CD4-positive, alpha-beta memory T cell (primary cell): ENCODE data around the gene FN1. TPM values are rescaled to one million over a fixed set of nuclear protein-coding genes. Genes with fewer than 3 reads are reported as not detected.
A peak's percentile ranks its signal among the peaks of the same experiment; 100 is the strongest.
"Not testable (repeated sequence)": the region's sequence is repeated elsewhere in the genome, so short reads cannot be mapped to it uniquely, and the experiment has no call there.

Source experiments
- CTCF ChIA-PET: fragments of 350-600 bp; sonication (Branson Sonifier 250); formaldehyde crosslinking; loops from one replicate; lab custom pipeline; 2021; ENCODE audit warnings: inconsistent platforms; ENCODE audit not compliant: partially characterized antibody; lab: Charles Lee
- POLR2A ChIA-PET: fragments of 350-600 bp; sonication (Branson Sonifier 250); formaldehyde crosslinking; loops from one replicate; lab custom pipeline; 2021; ENCODE audit not compliant: partially characterized antibody; lab: Charles Lee
- DNase-seq, 5 donors: peaks; one replicate each; pipeline versions ENCODE4 v3.0.0 to v3.0.0-alpha.2; 2020 to 2022; ENCODE audit warnings: mixed read lengths in 1 of 5
- H3K27ac ChIP-seq: one replicate; pipeline ENCODE4 v1.7.0; 2013; ENCODE audit warnings: low read depth, low read length
- H3K27me3 ChIP-seq: 2 replicates; pipeline ENCODE4 v1.7.0; 2013; ENCODE audit warnings: mild to moderate bottlenecking, low read length, moderate library complexity; ENCODE audit not compliant: insufficient read depth
- H3K36me3 ChIP-seq: 2 replicates; pipeline ENCODE4 v1.7.0; 2013; ENCODE audit warnings: mild to moderate bottlenecking, low read length, moderate library complexity; ENCODE audit not compliant: insufficient read depth
- H3K4me1 ChIP-seq: 2 replicates; pipeline ENCODE4 v1.7.0; 2013; ENCODE audit warnings: mild to moderate bottlenecking, low read length, moderate library complexity; ENCODE audit not compliant: insufficient read depth
- H3K4me3 ChIP-seq, 2 donors: one replicate each; pipeline ENCODE4 v1.7.0; 2013; ENCODE audit warnings: low read length in 2 of 2, mild to moderate bottlenecking in 1 of 2
- H3K9me3 ChIP-seq, 2 donors: one replicate each; pipeline ENCODE4 v1.7.0; 2013; ENCODE audit warnings: low read length in 2 of 2, control low read depth in 1 of 2; ENCODE audit not compliant: control insufficient read depth in 1 of 2
- H3K27ac Mint-ChIP-seq, 7 donors: one replicate each; pipeline ENCODE4 v1.8.0; 2020 to 2021; ENCODE audit warnings: mixed read lengths in 7 of 7, mild to moderate bottlenecking in 6 of 7, inconsistent platforms in 3 of 7, moderate library complexity in 3 of 7
- H3K27me3 Mint-ChIP-seq, 2 donors: one replicate each; pipeline ENCODE4 v1.8.0; 2020 to 2021; ENCODE audit warnings: mixed read lengths in 2 of 2
- H3K36me3 Mint-ChIP-seq, 2 donors: one replicate each; pipeline ENCODE4 v1.8.0; 2020 to 2021; ENCODE audit warnings: mixed read lengths in 2 of 2, inconsistent platforms in 1 of 2, mild to moderate bottlenecking in 1 of 2
- H3K4me1 Mint-ChIP-seq, 4 donors: one replicate each; pipeline ENCODE4 v1.8.0; 2020 to 2021; ENCODE audit warnings: mixed read lengths in 4 of 4, mild to moderate bottlenecking in 1 of 4
- H3K4me3 Mint-ChIP-seq, 8 donors: one replicate each; pipeline ENCODE4 v1.8.0; 2020 to 2021; ENCODE audit warnings: mixed read lengths in 8 of 8, mild to moderate bottlenecking in 7 of 8, moderate library complexity in 6 of 8, inconsistent platforms in 3 of 8
- H3K9me3 Mint-ChIP-seq, 8 donors: one replicate each; pipeline ENCODE4 v1.8.0; 2020 to 2021; ENCODE audit warnings: mixed read lengths in 8 of 8, mild to moderate bottlenecking in 5 of 8, inconsistent platforms in 3 of 8, moderate library complexity in 1 of 8
- intact Hi-C: fragments of 100-400 bp; cut with micrococcal nuclease; formaldehyde crosslinking; loops from one replicate; pipeline ENCODE4 v1.15.1; 2023
- polyA plus RNA-seq, 2 donors: library from polyadenylated mRNA; unstranded; fragments of 300-500 nt; fragmentation: Illumina TruSeq; gene quantifications; one replicate each; pipeline ENCODE4 v1.2.3, GENCODE V29; 2021
- total RNA-seq, 2 experiments: library from RNA; stranded (reverse); gene quantifications; one replicate each; pipeline ENCODE4 v1.2.3, GENCODE V29; 2021

Gene FN1
- total and polyA plus RNA-seq, 4 experiments from 2014 or later: 0.38 to 1.2 TPM; not detected in 2

- Histone ChIP-seq H3K9me3 (no peaks in the 10 kb centered on the region), H3K27ac (no peak overlapping the region), H3K36me3 (peaks cover 25% of the 10 kb centered on the region), H3K4me1 (peaks cover 25% of the 10 kb centered on the region), H3K4me3 (no peak overlapping the region), H3K27me3 (no peaks in the 10 kb centered on the region)
- Mint-ChIP-seq H3K4me3 (peak overlapping the region in 2 of 8 donors; percentile 3 to 4), H3K36me3 (peaks cover 41 to 57% of the 10 kb centered on the region in 2 donors), H3K27me3 (no peaks in the 10 kb centered on the region), H3K9me3 (no peaks in the 10 kb centered on the region), H3K4me1 (peaks cover 43 to 52% (median 45%) of the 10 kb centered on the region in 4 donors), H3K27ac (peak overlapping the region in 2 of 7 donors; percentile 7 to 9)
- intact Hi-C loops: loop anchor here (10.0 kb wide), 1 partner anchor 698 kb away; the partner anchor contains the start of gene MREG
- no peak for DNase-seq
- ChIA-PET CTCF (no interaction called here), POLR2A (no interaction called here)
These were observed 119.5 kb downstream of the FN1 start for GRCh38 chr2:215316336-215316735.

GRCh38 chr2:215315301-215315700 is 120.6 kb downstream of the FN1 start:
- Histone ChIP-seq H3K4me3 (no peak overlapping the region), H3K36me3 (peaks cover 17% of the 10 kb centered on the region), H3K27ac (no peak overlapping the region), H3K27me3 (no peaks in the 10 kb centered on the region), H3K4me1 (peaks cover 25% of the 10 kb centered on the region), H3K9me3 (no peaks in the 10 kb centered on the region)
- no peak for DNase-seq
- Mint-ChIP-seq H3K4me3 (no peak overlapping the region), H3K27me3 (no peaks in the 10 kb centered on the region), H3K9me3 (no peaks in the 10 kb centered on the region), H3K27ac (peak overlapping the region in 2 of 7 donors; percentile 70 to 75), H3K4me1 (peaks cover 36 to 52% (median 39%) of the 10 kb centered on the region in 4 donors), H3K36me3 (peaks cover 33 to 50% of the 10 kb centered on the region in 2 donors)
- ChIA-PET POLR2A (no interaction called here), CTCF (no interaction called here)
- intact Hi-C loops: loop anchor here (10.0 kb wide), 1 partner anchor 700 kb away; the partner anchor contains the start of gene MREG

- Histone ChIP-seq H3K4me1 (peaks cover 25% of the 10 kb centered on the region), H3K36me3 (peaks cover 13% of the 10 kb centered on the region), H3K27ac (no peak overlapping the region), H3K9me3 (no peaks in the 10 kb centered on the region), H3K4me3 (no peak overlapping the region), H3K27me3 (no peaks in the 10 kb centered on the region)
- peaks cover 30 to 47% of the 10 kb centered on the region in 2 donors for H3K36me3 Mint-ChIP-seq
- no peaks in the 10 kb centered on the region for H3K9me3 Mint-ChIP-seq
- POLR2A ChIA-PET: no interaction called here
- intact Hi-C loops: loop anchor here (5.0 to 10.0 kb wide), 2 partner anchors 700 to 792 kb away; partner anchors contain the start of genes MREG and XRCC5
- H3K27ac Mint-ChIP-seq: peak overlapping the region in 2 of 7 donors; percentile 70 to 75
- peak overlapping the region in 3 of 8 donors; percentile 13 to 31 (median 20) for H3K4me3 Mint-ChIP-seq
- no peaks in the 10 kb centered on the region for H3K27me3 Mint-ChIP-seq
- peaks cover 34 to 52% (median 38%) of the 10 kb centered on the region in 4 donors for H3K4me1 Mint-ChIP-seq
- CTCF ChIA-PET: no interaction called here
- no peak for DNase-seq
These were observed 121.0 kb downstream of the FN1 start for GRCh38 chr2:215314896-215315295.

- CTCF ChIA-PET: no interaction called here
- no peak overlapping the region for H3K27ac ChIP-seq
- H3K27me3 ChIP-seq: no peaks in the 10 kb centered on the region
- no peaks in the 10 kb centered on the region for H3K9me3 ChIP-seq
- Mint-ChIP-seq H3K9me3 (no peaks in the 10 kb centered on the region), H3K27ac (peak overlapping the region; percentile 38 to 95 (median 89)), H3K27me3 (no peaks in the 10 kb centered on the region), H3K36me3 (peaks cover 22 to 38% of the 10 kb centered on the region in 2 donors), H3K4me3 (peak overlapping the region; percentile 37 to 98 (median 96)), H3K4me1 (peaks cover 32 to 52% (median 37%) of the 10 kb centered on the region in 4 donors)
- H3K4me1 ChIP-seq: peaks cover 25% of the 10 kb centered on the region
- H3K36me3 ChIP-seq: peaks cover 4% of the 10 kb centered on the region
- peak overlapping the region in 1 of 2 donors; percentile 63 for H3K4me3 ChIP-seq
- POLR2A ChIA-PET: interaction anchor here (0.6 kb wide), 1 partner anchor 30 kb away, joined by 3 read pairs; no protein-coding TSS in a partner anchor
- intact Hi-C loops: loop anchor here (5.0 to 10.0 kb wide), 2 partner anchors 702 to 794 kb away; partner anchors contain the start of genes MREG and XRCC5
- DNase-seq: no peak
These were observed 122.6 kb downstream of the FN1 start for GRCh38 chr2:215313255-215313613.

- intact Hi-C loops: loop anchor here (1.0 to 10.0 kb wide), 4 partner anchors 41 to 795 kb away; partner anchors contain the start of genes BARD1, MREG and XRCC5
- H3K36me3 ChIP-seq: no peaks in the 10 kb centered on the region
- Mint-ChIP-seq H3K4me1 (peaks cover 28 to 44% (median 39%) of the 10 kb centered on the region in 4 donors), H3K36me3 (peaks cover 14 to 30% of the 10 kb centered on the region in 2 donors), H3K4me3 (peak within 1 kb of the TSS; percentile 93 to 98 (median 96)), H3K9me3 (no peaks in the 10 kb centered on the region), H3K27ac (peak within 1 kb of the TSS; percentile 89 to 97 (median 94)), H3K27me3 (no peaks in the 10 kb centered on the region)
- DNase-seq: peak; percentile 84 to 90 (median 87)
- ChIA-PET CTCF (interaction anchor here (0.7 to 1.3 kb wide), 5 partner anchors 14 to 501 kb away, joined by 3 to 4 read pairs (median 3); no protein-coding TSS in a partner anchor), POLR2A (interaction anchor here (0.8 to 1.6 kb wide), 8 partner anchors 9 to 1187 kb away, joined by 3 to 9 read pairs (median 4); partner anchors contain the start of gene RPL37A)
- H3K9me3 ChIP-seq: no peaks in the 10 kb centered on the region
- no peaks in the 10 kb centered on the region for H3K27me3 ChIP-seq
- peaks cover 25% of the 10 kb centered on the region for H3K4me1 ChIP-seq
- H3K27ac ChIP-seq: peak within 1 kb of the TSS; percentile 75
- peak within 1 kb of the TSS; percentile 63 to 93 for H3K4me3 ChIP-seq
These were observed 124.1 kb downstream of the FN1 start, which contains the start of gene ATIC for GRCh38 chr2:215311625-215312396. Gene ATIC, plus strand, starts transcription at chr2:215312059. Its CDS starts 84 bp downstream, at chr2:215312143.

GRCh38 chr2:215311259-215311624 is 124.6 kb downstream of the FN1 start:
- intact Hi-C loops: loop anchor here (2.0 to 10.0 kb wide), 3 partner anchors 40 to 796 kb away; partner anchors contain the start of genes MREG and XRCC5
- ChIA-PET POLR2A (interaction anchor here (1.3 to 1.6 kb wide), 5 partner anchors 9 to 1187 kb away, joined by 3 to 9 read pairs (median 6); partner anchors contain the start of gene RPL37A), CTCF (interaction anchor here (0.7 to 1.3 kb wide), 4 partner anchors 14 to 39 kb away, joined by 3 read pairs; no protein-coding TSS in a partner anchor)
- H3K9me3 ChIP-seq, H3K27me3 ChIP-seq, H3K9me3 Mint-ChIP-seq, H3K36me3 ChIP-seq, H3K27me3 Mint-ChIP-seq: not testable (repeated sequence)
- H3K27ac ChIP-seq: peak overlapping the region; percentile 75
- H3K4me1 ChIP-seq: peaks cover 25% of the 10 kb centered on the region
- peaks cover 14 to 27% of the 10 kb centered on the region in 2 donors for H3K36me3 Mint-ChIP-seq
- H3K27ac Mint-ChIP-seq: peak overlapping the region; percentile 79 to 94 (median 93)
- H3K4me3 Mint-ChIP-seq: peak overlapping the region; percentile 88 to 93 (median 91)
- DNase-seq: peak in 1 of 5 donors; percentile 8
- peak overlapping the region; percentile 63 to 93 for H3K4me3 ChIP-seq
- H3K4me1 Mint-ChIP-seq: peaks cover 25 to 41% (median 36%) of the 10 kb centered on the region in 4 donors
